Prostate gland (tissue), 2 donors: ENCODE measurements around the gene MYO9A. TPM values are rescaled to one million over a fixed set of nuclear protein-coding genes. Genes with fewer than 3 reads are reported as not detected.

ENCODE experiments used
- DNase-seq: peaks from one replicate; pipeline ENCODE4 v3.0.0-alpha.2; 2019; ENCODE audit warnings: low spot score
- H3K27ac ChIP-seq, 2 donors: fragments of 200-600 bp; sonication (generic); 2 replicates each; pipeline ENCODE4 v1.5.1; 2017 to 2019
- H3K27me3 ChIP-seq: fragments of 200-600 bp; sonication (generic); replicated peaks from 2 replicates; pipeline ENCODE4 v1.5.1; 2019; ENCODE audit not compliant: insufficient read depth
- H3K36me3 ChIP-seq, 2 donors: fragments of 200-600 bp; sonication (generic); 1 replicate in 1 of 2; 2 replicates in 1 of 2; pipeline versions ENCODE4 v1.5.1 to v1.8.1; 2017 to 2019
- H3K4me1 ChIP-seq: fragments of 200-600 bp; sonication (generic); replicated peaks from 2 replicates; pipeline ENCODE4 v1.5.1; 2019
- H3K4me3 ChIP-seq, 2 donors: fragments of 200-600 bp; sonication (generic); 2 replicates each; pipeline ENCODE4 v1.5.1; 2017 to 2019
- H3K9me3 ChIP-seq: fragments of 200-600 bp; sonication (generic); 2 replicates; pipeline ENCODE4 v1.5.1; 2017
- CTCF ChIP-seq, 4 experiments: fragments of 200-600 bp in 2 of 4; fragments of 450-650 bp in 2 of 4; sonication (generic) in 2 of 4; IDR thresholded peaks; 1 replicate in 3 of 4; 2 replicates in 1 of 4; pipeline ENCODE4 v1.5.1; 2016 to 2019; ENCODE audit warnings: antibody characterized with exemption in 4 of 4, mild to moderate bottlenecking in 2 of 4, moderate library complexity in 2 of 4
- POLR2A ChIP-seq: fragments of 450-650 bp; IDR thresholded peaks from one replicate; pipeline ENCODE4 v1.6.1; 2016; ENCODE audit warnings: antibody characterized with exemption, mild to moderate bottlenecking
- POLR2AphosphoS5 ChIP-seq: sonication (generic); formaldehyde crosslinking; IDR thresholded peaks from one replicate; pipeline ENCODE4 v1.6.1; 2017; ENCODE audit warnings: antibody characterized with exemption
- WGBS: methylation state at CpG from one replicate; pipeline ENCODE4 v1.1.5; 2018; 5-methylcytosine and 5-hydroxymethylcytosine counted together
- intact Hi-C: fragments of 100-400 bp; cut with DNase I; formaldehyde crosslinking; loops from one replicate; pipeline ENCODE4 v1.14.2; 2022
- total RNA-seq, 2 donors: library from RNA; depleted of rRNA; stranded (reverse); fragments of >200 nt; gene quantifications; one replicate each; pipeline ENCODE4 v1.1.0, GENCODE V29; 2016

The MYO9A gene
- total RNA-seq, 2 donors from 2014 or later = 29.4 to 252 TPM

DNA sequence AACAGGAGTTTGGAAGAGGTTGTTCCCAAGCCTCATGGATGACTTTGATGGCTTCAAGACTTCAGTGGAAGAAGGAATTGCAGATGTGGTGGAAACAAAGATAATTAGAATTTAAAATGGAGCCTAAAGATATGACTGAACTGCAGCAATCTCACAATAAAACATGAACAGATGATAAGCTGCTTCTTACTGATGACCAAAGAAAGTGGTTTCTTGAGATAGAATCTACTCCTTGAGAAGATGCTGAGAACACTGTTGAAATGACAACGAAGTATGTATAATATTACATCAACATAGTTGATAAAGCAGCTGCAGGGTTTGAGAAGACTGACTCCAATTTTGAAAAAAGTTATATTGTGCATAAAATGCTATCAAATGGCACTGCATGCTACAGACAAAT, 21.2 kb downstream of the MYO9A start:
- DNase-seq = no peak
- WGBS = 100% methylated on average over 1 of the region's 1 CpG
- intact Hi-C loops = no loop called here
- Histone ChIP-seq H3K27ac (no peak overlapping the region), H3K27me3 (no peaks in the 10 kb centered on the region), H3K9me3 (no peaks in the 10 kb centered on the region), H3K4me1 (no peaks in the 10 kb centered on the region), H3K36me3 (no peaks in the 10 kb centered on the region), H3K4me3 (no peak overlapping the region)
- no peak for TF ChIP-seq POLR2AphosphoS5
- no peak for TF ChIP-seq POLR2A
- no peak for TF ChIP-seq CTCF (IDR thresholded peaks at IDR 0.05)

DNA sequence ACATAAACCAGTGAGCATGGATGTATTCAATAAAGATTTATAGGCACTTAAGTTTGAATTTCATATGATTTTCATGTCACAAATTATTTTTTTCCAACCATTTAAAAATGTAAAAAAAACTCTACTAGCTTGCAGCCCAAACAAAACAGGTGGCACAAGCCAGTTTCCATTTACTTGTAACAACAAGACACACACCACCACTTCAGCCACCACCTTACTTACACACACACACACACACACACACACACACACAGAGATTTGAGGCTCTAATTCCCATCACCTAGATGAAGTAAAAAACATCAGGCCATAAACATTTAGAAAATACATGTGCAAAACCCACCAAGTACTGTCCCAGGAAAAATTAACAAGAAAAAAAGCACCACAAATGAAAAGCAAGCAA, 25.3 kb downstream of the MYO9A start:
- H3K36me3 ChIP-seq = no peaks in the 10 kb centered on the region
- H3K27me3 ChIP-seq = no peaks in the 10 kb centered on the region
- no peak for DNase-seq
- no peaks in the 10 kb centered on the region for H3K4me1 ChIP-seq
- no peak overlapping the region for H3K27ac ChIP-seq
- TF ChIP-seq POLR2A (no peak), CTCF (IDR thresholded peaks at IDR 0.05) (no peak), POLR2AphosphoS5 (no peak)
- no peaks in the 10 kb centered on the region for H3K9me3 ChIP-seq
- intact Hi-C loops = no loop called here
- no peak overlapping the region for H3K4me3 ChIP-seq

- DNase-seq = no peak
- Histone ChIP-seq H3K36me3 (no peaks in the 10 kb centered on the region), H3K4me3 (no peak overlapping the region), H3K9me3 (no peaks in the 10 kb centered on the region), H3K27me3 (no peaks in the 10 kb centered on the region), H3K27ac (no peak overlapping the region), H3K4me1 (no peaks in the 10 kb centered on the region)
- intact Hi-C loops = no loop called here
- WGBS = 100% methylated on average over 3 of the region's 3 CpGs
- no peak for TF ChIP-seq POLR2A
- no peak for TF ChIP-seq CTCF (IDR thresholded peaks at IDR 0.05)
- TF ChIP-seq POLR2AphosphoS5 = no peak
Observed at GRCh38 chr15:72092006-72092405, 25.9 kb downstream of the MYO9A start.

DNA sequence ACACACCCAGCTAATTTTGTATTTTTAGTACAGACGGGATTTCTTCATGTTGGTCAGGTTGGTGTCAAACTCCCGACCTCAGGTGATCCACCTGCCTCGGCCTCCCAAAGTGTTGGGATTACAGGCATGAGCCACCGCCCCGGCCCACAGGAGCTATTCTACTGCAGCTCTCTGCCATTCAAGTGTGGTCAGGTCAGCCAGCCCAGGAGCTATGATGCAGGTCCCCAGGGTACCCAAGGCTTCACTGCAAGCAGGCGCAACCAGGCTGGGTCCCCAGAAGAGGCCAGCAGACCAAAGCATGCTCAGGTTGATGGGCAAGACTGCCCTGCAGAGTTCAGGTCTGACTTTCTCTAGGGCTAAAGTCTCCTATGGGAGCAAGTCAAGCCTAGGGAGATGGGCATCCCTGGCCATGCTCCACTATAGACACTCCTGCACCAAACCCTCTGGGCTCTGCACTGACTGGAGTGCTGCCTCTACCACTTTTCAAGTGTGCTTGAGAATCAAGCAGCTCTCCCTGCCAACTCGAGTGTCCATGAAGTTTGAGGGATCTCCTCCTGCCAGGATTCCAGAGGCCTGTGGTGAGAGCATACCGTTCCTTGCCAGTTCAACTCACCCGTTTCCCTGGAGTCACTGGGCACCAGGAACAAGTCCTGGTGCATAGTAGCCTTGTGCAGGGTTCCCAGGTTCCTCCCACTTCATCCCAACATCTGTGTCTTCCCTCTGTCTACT, 30.9 kb downstream of the MYO9A start:
- DNase-seq = no peak
- Histone ChIP-seq H3K9me3 (no peaks in the 10 kb centered on the region), H3K36me3 (no peaks in the 10 kb centered on the region), H3K4me1 (no peaks in the 10 kb centered on the region), H3K4me3 (no peak overlapping the region), H3K27ac (no peak overlapping the region), H3K27me3 (no peaks in the 10 kb centered on the region)
- WGBS = 97% methylated on average over 9 of the region's 9 CpGs
- no peak for TF ChIP-seq POLR2AphosphoS5
- intact Hi-C loops = no loop called here

DNA sequence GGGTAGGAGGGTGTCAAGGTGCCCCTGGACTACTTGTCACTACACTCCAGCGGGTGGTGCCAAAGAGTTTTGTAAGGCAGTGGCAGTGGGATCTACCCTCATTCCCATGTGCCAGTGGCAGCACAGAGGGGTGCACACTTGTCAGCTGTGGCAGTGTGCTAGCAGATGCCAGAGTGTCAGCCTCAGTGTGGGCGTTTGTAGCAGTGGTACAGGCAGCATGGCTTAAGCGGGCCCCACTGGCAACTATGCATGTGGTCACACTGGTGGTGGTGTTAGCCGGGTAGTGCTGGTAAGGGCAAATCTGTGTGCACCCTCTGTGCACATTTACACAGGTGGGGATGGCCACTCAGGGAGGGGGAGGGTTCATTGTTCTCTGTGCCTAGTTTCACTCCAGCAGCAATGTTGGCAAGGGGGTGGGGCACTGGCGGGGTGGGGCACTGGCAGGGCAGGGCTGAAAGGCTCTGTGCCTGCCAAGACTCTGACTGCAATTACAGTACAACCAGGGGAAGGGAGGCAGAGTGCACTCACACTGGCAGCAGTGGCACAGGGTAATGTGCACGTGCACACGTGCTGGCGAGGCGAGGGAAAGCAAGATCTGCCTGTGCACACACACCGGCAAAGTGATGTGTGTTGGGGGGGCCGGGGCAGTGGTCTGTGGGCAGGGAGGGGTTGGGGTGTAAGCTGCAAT, 31.8 kb downstream of the MYO9A start:
- no peak overlapping the region for H3K27ac ChIP-seq
- H3K4me1 ChIP-seq = no peaks in the 10 kb centered on the region
- no peak overlapping the region for H3K4me3 ChIP-seq
- no peak for TF ChIP-seq CTCF (IDR thresholded peaks at IDR 0.05)
- no peak for TF ChIP-seq POLR2AphosphoS5
- TF ChIP-seq POLR2A = no peak
- H3K9me3 ChIP-seq = no peaks in the 10 kb centered on the region
- no peak for DNase-seq
- no peaks in the 10 kb centered on the region for H3K36me3 ChIP-seq
- 86% methylated on average over 11 of the region's 11 CpGs for WGBS
- intact Hi-C loops = no loop called here
- no peaks in the 10 kb centered on the region for H3K27me3 ChIP-seq
